K562 (cell line): ENCODE results near the gene NKIRAS1. TPM values are rescaled to one million over a fixed set of nuclear protein-coding genes. Genes with fewer than 3 reads are reported as not detected.

Experiments used
- EGR1 ChIP-seq: fragments of 450-650 bp; conservative IDR thresholded peaks from 2 replicates; pipeline ENCODE4 v1.6.1; 2017; ENCODE audit warnings: mild to moderate bottlenecking
- ELF1 ChIP-seq: fragments of 200-800 bp; sonication (Bioruptor generic); IDR thresholded peaks from 2 replicates; pipeline ENCODE4 v1.6.1; 2016; ENCODE audit warnings: missing genetic modification characterization, missing compliant biosample characterization
- ESRRB ChIP-seq: fragments of 250-450 bp; sonication (Bioruptor Pico); IDR thresholded peaks from 2 replicates; pipeline ENCODE4 v1.5.0; 2020; ENCODE audit warnings: mild to moderate bottlenecking, moderate library complexity, borderline replicate concordance
- HDAC2 ChIP-seq: fragments of 450-650 bp; IDR thresholded peaks from 2 replicates; pipeline ENCODE4 v1.6.1; 2016; ENCODE audit warnings: mild to moderate bottlenecking
- HIVEP1 ChIP-seq: fragments of 250-450 bp; sonication (Bioruptor Pico); IDR thresholded peaks from 2 replicates; pipeline ENCODE4 v1.4.0; 2020; ENCODE audit warnings: mild to moderate bottlenecking
- ID3 ChIP-seq, 2 experiments: fragments of 250-450 bp in 1 of 2; fragments of 450-650 bp in 1 of 2; sonication (Bioruptor Pico) in 1 of 2; IDR thresholded peaks; 2 replicates each; pipeline versions ENCODE4 v1.6.1 to v1.8.0; 2016 to 2021; ENCODE audit warnings: mild to moderate bottlenecking in 2 of 2, moderate library complexity in 2 of 2, missing compliant biosample characterization in 1 of 2, missing genetic modification characterization in 1 of 2
- JUNB ChIP-seq: fragments of 450-650 bp; formaldehyde crosslinking; conservative IDR thresholded peaks from 2 replicates; pipeline ENCODE4 v1.4.0; 2020; ENCODE audit warnings: mild to moderate bottlenecking
- KAT2B ChIP-seq: IDR thresholded peaks from one replicate; pipeline ENCODE4 v1.6.1; 2012; ENCODE audit warnings: low read depth, mild to moderate bottlenecking, control low read depth, inconsistent platforms, low read length, moderate library complexity
- MEF2A ChIP-seq: IDR thresholded peaks from 2 replicates; pipeline ENCODE4 v1.6.1; 2011; ENCODE audit warnings: low read depth, mild to moderate bottlenecking, low read length, moderate library complexity; ENCODE audit not compliant: control insufficient read depth
- NCOA2 ChIP-seq, 2 experiments: fragments of 450-650 bp; IDR thresholded peaks; 2 replicates each; pipeline ENCODE4 v1.6.1; 2018; ENCODE audit warnings: mild to moderate bottlenecking in 2 of 2, moderate library complexity in 1 of 2; ENCODE audit not compliant: partially characterized antibody in 2 of 2
- NCOA4 ChIP-seq: fragments of 450-650 bp; IDR thresholded peaks from 2 replicates; pipeline ENCODE4 v1.6.1; 2018; ENCODE audit warnings: mild to moderate bottlenecking; ENCODE audit not compliant: partially characterized antibody
- NEUROD1 ChIP-seq: fragments of 150-350 bp; IDR thresholded peaks from 2 replicates; pipeline ENCODE4 v1.6.1; 2014; ENCODE audit warnings: borderline replicate concordance, low read length, low read depth; ENCODE audit not compliant: partially characterized antibody
- RAD51 ChIP-seq: fragments of 450-650 bp; IDR thresholded peaks from 2 replicates; pipeline ENCODE4 v1.7.1; 2016; ENCODE audit warnings: low read depth, mild to moderate bottlenecking, borderline replicate concordance
- RCOR1 ChIP-seq, 2 experiments: IDR thresholded peaks; 2 replicates each; pipeline ENCODE4 v1.6.1; 2012; ENCODE audit warnings: low read depth in 2 of 2, low read length in 2 of 2, borderline replicate concordance in 1 of 2, improper control_type of control experiment in 1 of 2
- SIN3B ChIP-seq: fragments of 450-650 bp; IDR thresholded peaks from 2 replicates; pipeline ENCODE4 v1.6.1; 2017; ENCODE audit warnings: low read depth, mild to moderate bottlenecking, moderate library complexity
- SUPT5H ChIP-seq: fragments of 450-650 bp; IDR thresholded peaks from 2 replicates; pipeline ENCODE4 v1.6.1; 2016
- TAF15 ChIP-seq: fragments of 200-400 bp; formaldehyde crosslinking; IDR thresholded peaks from 2 replicates; pipeline ENCODE4 v1.6.1; 2017; ENCODE audit warnings: mild to moderate bottlenecking, low read depth, low read length, moderate library complexity
- ZC3H8 ChIP-seq: fragments of 450-650 bp; IDR thresholded peaks from 2 replicates; pipeline ENCODE4 v1.6.1; 2017
- ZNF76 ChIP-seq: fragments of 250-450 bp; sonication (Bioruptor Pico); IDR thresholded peaks from 2 replicates; pipeline ENCODE4 v1.4.0; 2020; ENCODE audit warnings: mild to moderate bottlenecking, moderate library complexity, borderline replicate concordance
- polyA plus RNA-seq, 8 experiments: library from polyadenylated mRNA; depleted of rRNA in 4 of 8; stranded (reverse) in 5 of 8; unstranded in 3 of 8; fragments of >200 nt; fragmentation: Nextera tagmentation in 2 of 8; fragmentation: Illumina TruSeq in 1 of 8; extraction: Ambion mirVana in 2 of 8; extraction: Trizol in 1 of 8; gene quantifications; 2 replicates each; pipeline versions ENCODE4 v1.2.1 to v1.2.3, GENCODE V29; 2011 to 2014; ENCODE audit warnings: inconsistent platforms in 1 of 8, missing spikeins in 1 of 8
- total RNA-seq, 7 experiments: library from RNA; depleted of rRNA in 6 of 7; stranded (reverse); fragments of >200 nt in 6 of 7; fragmentation: Illumina TruSeq in 2 of 7; extraction: Trizol in 2 of 7; gene quantifications; 2 replicates each; pipeline versions ENCODE4 v1.2.1 to v1.2.3, GENCODE V29; 2011 to 2021; ENCODE audit warnings: low replicate concordance in 1 of 7
- TF ChIP-seq, protein P1 (sequence below): fragments of 450-650 bp; IDR thresholded peaks from 2 replicates; pipeline ENCODE4 v1.6.1; 2017; ENCODE audit warnings: mild to moderate bottlenecking, moderate library complexity
- TF ChIP-seq, protein P2 (sequence below): sonication (generic); formaldehyde crosslinking; IDR thresholded peaks from 2 replicates; pipeline ENCODE4 v1.8.0; 2023; ENCODE audit warnings: mild to moderate bottlenecking, missing genetic modification reagents
- TF ChIP-seq, protein P3 (sequence below): sonication (generic); formaldehyde crosslinking; IDR thresholded peaks from 2 replicates; pipeline ENCODE4 v1.8.1; 2023; ENCODE audit warnings: mild to moderate bottlenecking, missing genetic modification reagents
- TF ChIP-seq, protein P4 (sequence below): fragments of 450-650 bp; formaldehyde crosslinking; conservative IDR thresholded peaks from 2 replicates; pipeline ENCODE4 v1.4.0; 2022; ENCODE audit warnings: mild to moderate bottlenecking, missing genetic modification characterization

The NKIRAS1 gene
- total and polyA plus RNA-seq, 9 of the 15 experiments (the other 6 are each of a cell fraction or from before 2014, with no cell fraction given) = 5.1 to 10.3 (median 6.3) TPM

- no peak for TF ChIP-seq NCOA2 (IDR thresholded peaks at IDR 0.05; ENCODE audit: partially characterized antibody in 2 of 2)
- peak; percentile 83 for TF ChIP-seq ELF1 (tag)
- no peak for TF ChIP-seq ID3 (CRISPR knock-in tag; IDR thresholded peaks at IDR 0.05)
- peak; percentile 81; the same call in 1 of the 2 replicates for TF ChIP-seq ID3 (tag; IDR thresholded peaks at IDR 0.05)
- TF ChIP-seq HDAC2 = no peak
- no peak for TF ChIP-seq JUNB (CRISPR knock-in tag)
- TF ChIP-seq ZC3H8 = 0 out of 2 replicates have a peak, but pooled peaks have one; percentile 77
- TF ChIP-seq, protein P1, sequence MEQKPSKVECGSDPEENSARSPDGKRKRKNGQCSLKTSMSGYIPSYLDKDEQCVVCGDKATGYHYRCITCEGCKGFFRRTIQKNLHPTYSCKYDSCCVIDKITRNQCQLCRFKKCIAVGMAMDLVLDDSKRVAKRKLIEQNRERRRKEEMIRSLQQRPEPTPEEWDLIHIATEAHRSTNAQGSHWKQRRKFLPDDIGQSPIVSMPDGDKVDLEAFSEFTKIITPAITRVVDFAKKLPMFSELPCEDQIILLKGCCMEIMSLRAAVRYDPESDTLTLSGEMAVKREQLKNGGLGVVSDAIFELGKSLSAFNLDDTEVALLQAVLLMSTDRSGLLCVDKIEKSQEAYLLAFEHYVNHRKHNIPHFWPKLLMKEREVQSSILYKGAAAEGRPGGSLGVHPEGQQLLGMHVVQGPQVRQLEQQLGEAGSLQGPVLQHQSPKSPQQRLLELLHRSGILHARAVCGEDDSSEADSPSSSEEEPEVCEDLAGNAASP = no peak
- peak; percentile 89 for TF ChIP-seq ZNF76 (CRISPR knock-in tag)
- peak; percentile 50 for TF ChIP-seq NEUROD1
- no peak for TF ChIP-seq HIVEP1 (CRISPR knock-in tag)
- peak; percentile 100 for TF ChIP-seq SUPT5H
- TF ChIP-seq TAF15 = no peak
- TF ChIP-seq, protein P2, sequence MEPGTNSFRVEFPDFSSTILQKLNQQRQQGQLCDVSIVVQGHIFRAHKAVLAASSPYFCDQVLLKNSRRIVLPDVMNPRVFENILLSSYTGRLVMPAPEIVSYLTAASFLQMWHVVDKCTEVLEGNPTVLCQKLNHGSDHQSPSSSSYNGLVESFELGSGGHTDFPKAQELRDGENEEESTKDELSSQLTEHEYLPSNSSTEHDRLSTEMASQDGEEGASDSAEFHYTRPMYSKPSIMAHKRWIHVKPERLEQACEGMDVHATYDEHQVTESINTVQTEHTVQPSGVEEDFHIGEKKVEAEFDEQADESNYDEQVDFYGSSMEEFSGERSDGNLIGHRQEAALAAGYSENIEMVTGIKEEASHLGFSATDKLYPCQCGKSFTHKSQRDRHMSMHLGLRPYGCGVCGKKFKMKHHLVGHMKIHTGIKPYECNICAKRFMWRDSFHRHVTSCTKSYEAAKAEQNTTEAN (CRISPR knock-in tag) = peak; percentile 78
- TF ChIP-seq, protein P3, sequence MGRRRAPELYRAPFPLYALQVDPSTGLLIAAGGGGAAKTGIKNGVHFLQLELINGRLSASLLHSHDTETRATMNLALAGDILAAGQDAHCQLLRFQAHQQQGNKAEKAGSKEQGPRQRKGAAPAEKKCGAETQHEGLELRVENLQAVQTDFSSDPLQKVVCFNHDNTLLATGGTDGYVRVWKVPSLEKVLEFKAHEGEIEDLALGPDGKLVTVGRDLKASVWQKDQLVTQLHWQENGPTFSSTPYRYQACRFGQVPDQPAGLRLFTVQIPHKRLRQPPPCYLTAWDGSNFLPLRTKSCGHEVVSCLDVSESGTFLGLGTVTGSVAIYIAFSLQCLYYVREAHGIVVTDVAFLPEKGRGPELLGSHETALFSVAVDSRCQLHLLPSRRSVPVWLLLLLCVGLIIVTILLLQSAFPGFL (CRISPR knock-in tag) = no peak
- no peak; the same call in 1 of the 2 replicates for TF ChIP-seq RAD51
- TF ChIP-seq EGR1 = peak; percentile 73
- peak; percentile 38 to 55; a peak in 2 of 4 replicates for TF ChIP-seq RCOR1 (IDR thresholded peaks at IDR 0.05; ENCODE audit: borderline replicate concordance in 1 of 2, low read depth in 2 of 2, low read length in 2 of 2)
- TF ChIP-seq MEF2A = no peak
- TF ChIP-seq KAT2B = peak; percentile 26
- TF ChIP-seq NCOA4 = no peak
- TF ChIP-seq, protein P4, sequence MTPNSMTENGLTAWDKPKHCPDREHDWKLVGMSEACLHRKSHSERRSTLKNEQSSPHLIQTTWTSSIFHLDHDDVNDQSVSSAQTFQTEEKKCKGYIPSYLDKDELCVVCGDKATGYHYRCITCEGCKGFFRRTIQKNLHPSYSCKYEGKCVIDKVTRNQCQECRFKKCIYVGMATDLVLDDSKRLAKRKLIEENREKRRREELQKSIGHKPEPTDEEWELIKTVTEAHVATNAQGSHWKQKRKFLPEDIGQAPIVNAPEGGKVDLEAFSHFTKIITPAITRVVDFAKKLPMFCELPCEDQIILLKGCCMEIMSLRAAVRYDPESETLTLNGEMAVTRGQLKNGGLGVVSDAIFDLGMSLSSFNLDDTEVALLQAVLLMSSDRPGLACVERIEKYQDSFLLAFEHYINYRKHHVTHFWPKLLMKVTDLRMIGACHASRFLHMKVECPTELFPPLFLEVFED = peak; percentile 88
- peak; percentile 76; the same call in 1 of the 2 replicates for TF ChIP-seq SIN3B
- no peak for TF ChIP-seq ESRRB (CRISPR knock-in tag)
Measured at GRCh38 chr3:23916886-23917678, at the start of gene NKIRAS1, which contains the start of gene RPL15 (continued).
